HepG2 (cell line): ENCODE results near the gene CYP27A1. TPM values are rescaled to one million over a fixed set of nuclear protein-coding genes. Genes with fewer than 3 reads are reported as not detected.

Experiments used
- BCL6 ChIP-seq: IDR thresholded peaks from 2 replicates; pipeline ENCODE4 v1.6.1; 2016; ENCODE audit warnings: missing genetic modification reagents, missing compliant biosample characterization
- CEBPG ChIP-seq: IDR thresholded peaks from 2 replicates; pipeline ENCODE4 v1.6.1; 2016
- DDIT3 ChIP-seq: sonication (generic); formaldehyde crosslinking; IDR thresholded peaks from 2 replicates; pipeline ENCODE4 v1.4.0; 2020; ENCODE audit warnings: mild to moderate bottlenecking, missing genetic modification reagents
- DZIP1 ChIP-seq: sonication (generic); formaldehyde crosslinking; IDR thresholded peaks from 2 replicates; pipeline ENCODE4 v1.5.0; 2020; ENCODE audit warnings: mild to moderate bottlenecking, missing genetic modification reagents
- ERF ChIP-seq: IDR thresholded peaks from 2 replicates; pipeline ENCODE4 v1.6.1; 2018; ENCODE audit warnings: missing biosample characterization, missing genetic modification reagents
- FOXO1 ChIP-seq: sonication (generic); formaldehyde crosslinking; IDR thresholded peaks from 2 replicates; pipeline ENCODE4 v1.4.0; 2020; ENCODE audit warnings: missing genetic modification reagents
- JARID2 ChIP-seq: sonication (generic); formaldehyde crosslinking; IDR thresholded peaks from 2 replicates; pipeline ENCODE4 v1.8.1; 2023; ENCODE audit warnings: missing genetic modification reagents, inconsistent platforms; ENCODE audit not compliant: insufficient replicate concordance
- MATR3 ChIP-seq: sonication (generic); formaldehyde crosslinking; IDR thresholded peaks from 2 replicates; pipeline ENCODE4 v1.4.0; 2020; ENCODE audit warnings: missing genetic modification reagents
- MAZ ChIP-seq, 2 experiments: sonication (generic) in 1 of 2; formaldehyde crosslinking in 1 of 2; IDR thresholded peaks; 2 replicates each; pipeline versions ENCODE4 v1.5.0 to v1.6.1; 2012 to 2020; ENCODE audit warnings: low read depth in 2 of 2, mild to moderate bottlenecking in 2 of 2, borderline replicate concordance in 1 of 2, improper control_type of control experiment in 1 of 2, low read length in 1 of 2, missing genetic modification reagents in 1 of 2, moderate library complexity in 1 of 2
- MIER3 ChIP-seq: IDR thresholded peaks from 2 replicates; pipeline ENCODE4 v1.6.1; 2016; ENCODE audit warnings: missing compliant biosample characterization, borderline replicate concordance
- PPARG ChIP-seq: conservative IDR thresholded peaks from 2 replicates; pipeline ENCODE4 v1.6.1; 2016; ENCODE audit warnings: missing biosample characterization, missing genetic modification reagents
- RARA ChIP-seq: IDR thresholded peaks from 2 replicates; pipeline ENCODE4 v1.6.1; 2016; ENCODE audit warnings: missing genetic modification reagents, missing compliant biosample characterization
- SIN3B ChIP-seq: fragments of 150-350 bp; IDR thresholded peaks from 2 replicates; pipeline ENCODE4 v1.6.1; 2014; ENCODE audit warnings: low read length
- SOX13 ChIP-seq, 3 experiments: fragments of 450-650 bp in 1 of 3; sonication (generic) in 1 of 3; formaldehyde crosslinking in 1 of 3; IDR thresholded peaks in 2 of 3; conservative IDR thresholded peaks in 1 of 3; 2 replicates each; pipeline versions ENCODE4 v1.5.0 to v1.6.1; 2016 to 2020; ENCODE audit warnings: antibody characterized with exemption in 1 of 3, mild to moderate bottlenecking in 1 of 3, missing compliant biosample characterization in 1 of 3, missing genetic modification reagents in 1 of 3, moderate library complexity in 1 of 3
- SRY ChIP-seq: sonication (generic); formaldehyde crosslinking; IDR thresholded peaks from 2 replicates; pipeline ENCODE4 v1.8.0; 2022; ENCODE audit warnings: mild to moderate bottlenecking, missing genetic modification reagents
- TARDBP ChIP-seq: sonication (generic); formaldehyde crosslinking; IDR thresholded peaks from 2 replicates; pipeline ENCODE4 v1.8.0; 2022; ENCODE audit warnings: mild to moderate bottlenecking, missing genetic modification reagents
- TBL1XR1 ChIP-seq: fragments of 150-350 bp; IDR thresholded peaks from 2 replicates; pipeline ENCODE4 v1.6.1; 2014; ENCODE audit warnings: borderline replicate concordance, low read length; ENCODE audit not compliant: partially characterized antibody
- TCF7 ChIP-seq: sonication (generic); IDR thresholded peaks from 2 replicates; pipeline ENCODE4 v1.6.1; 2016; ENCODE audit warnings: antibody characterized with exemption, low read depth
- TFDP2 ChIP-seq: sonication (generic); formaldehyde crosslinking; IDR thresholded peaks from 2 replicates; pipeline ENCODE4 v1.4.0; 2020; ENCODE audit warnings: missing genetic modification reagents
- ZNF121 ChIP-seq: sonication (generic); formaldehyde crosslinking; IDR thresholded peaks from 2 replicates; pipeline ENCODE4 v1.5.0; 2020; ENCODE audit warnings: mild to moderate bottlenecking, missing genetic modification reagents
- ZNF224 ChIP-seq: sonication (generic); formaldehyde crosslinking; IDR thresholded peaks from 2 replicates; pipeline ENCODE4 v1.5.0; 2020; ENCODE audit warnings: mild to moderate bottlenecking, missing genetic modification reagents
- ZNF878 ChIP-seq: sonication (generic); formaldehyde crosslinking; IDR thresholded peaks from 2 replicates; pipeline ENCODE4 v1.8.1; 2023; ENCODE audit warnings: mild to moderate bottlenecking, missing genetic modification reagents, moderate library complexity
- polyA plus RNA-seq, 8 experiments: library from polyadenylated mRNA; depleted of rRNA in 3 of 8; stranded (reverse) in 7 of 8; unstranded in 1 of 8; fragments of >200 nt; fragmentation: Illumina TruSeq in 4 of 8; extraction: Trizol in 4 of 8; gene quantifications; 2 replicates each; pipeline versions ENCODE4 v1.2.1 to v1.2.3, GENCODE V29; 2011 to 2016; ENCODE audit warnings: low read depth in 4 of 8, missing spikeins in 1 of 8, mixed read lengths in 1 of 8; ENCODE audit not compliant: insufficient read depth in 1 of 8
- total RNA-seq, 5 experiments: library from RNA; depleted of rRNA; stranded (reverse); fragments of >200 nt; fragmentation: Illumina TruSeq; extraction: Trizol; gene quantifications; 2 replicates each; pipeline ENCODE4 v1.2.3, GENCODE V29; 2016; ENCODE audit warnings: low read depth in 1 of 5
- TF ChIP-seq, protein P1 (sequence below): sonication (generic); formaldehyde crosslinking; IDR thresholded peaks from 2 replicates; pipeline ENCODE4 v1.4.0; 2020; ENCODE audit warnings: missing genetic modification reagents

CYP27A1 gene
- total and polyA plus RNA-seq, 2 of the 13 experiments (the other 11 are each of a cell fraction or from before 2014, with no cell fraction given), result 157 to 266 TPM

- TF ChIP-seq DZIP1 (CRISPR knock-in tag) (no peak), ZNF224 (0 out of 2 replicates have a peak, but pooled peaks have one; percentile 8), JARID2 (CRISPR knock-in tag) (no peak), TCF7 (peak; percentile 49; the same call in 1 of the 2 replicates), SIN3B (0 out of 2 replicates have a peak, but pooled peaks have one; percentile 12), ZNF878 (CRISPR knock-in tag) (no peak), SRY (no peak), CEBPG (CRISPR knock-in tag) (peak; percentile 3; the same call in 1 of the 2 replicates), FOXO1 (peak; percentile 41; the same call in 1 of the 2 replicates), TBL1XR1 (peak; percentile 9), MATR3 (CRISPR knock-in tag) (no peak), DDIT3 (CRISPR knock-in tag) (no peak), BCL6 (CRISPR knock-in tag) (peak; percentile 67; the same call in 1 of the 2 replicates), MAZ (IDR thresholded peaks at IDR 0.05; ENCODE audit: borderline replicate concordance, low read depth, low read length) (no peak), MAZ (CRISPR knock-in tag; IDR thresholded peaks at IDR 0.05; ENCODE audit: low read depth) (no peak), RARA (CRISPR knock-in tag) (peak; percentile 84), TARDBP (CRISPR knock-in tag) (no peak; the same call in 1 of the 2 replicates), SOX13 (IDR thresholded peaks at IDR 0.05) (peak; percentile 43; the same call in 1 of the 2 replicates), SOX13 (CRISPR knock-in tag; conservative IDR thresholded peaks at IDR 0.05 in 1 of 2, IDR thresholded peaks at IDR 0.05 in 1 of 2) (peak; percentile 6 to 71; a peak in 3 of 4 replicates), TFDP2 (no peak), ERF (CRISPR knock-in tag) (peak; percentile 13; the same call in 1 of the 2 replicates), MIER3 (no peak), PPARG (CRISPR knock-in tag) (0 out of 2 replicates have a peak, but pooled peaks have one; percentile 14), ZNF121 (CRISPR knock-in tag) (no peak)
- TF ChIP-seq, protein P1, sequence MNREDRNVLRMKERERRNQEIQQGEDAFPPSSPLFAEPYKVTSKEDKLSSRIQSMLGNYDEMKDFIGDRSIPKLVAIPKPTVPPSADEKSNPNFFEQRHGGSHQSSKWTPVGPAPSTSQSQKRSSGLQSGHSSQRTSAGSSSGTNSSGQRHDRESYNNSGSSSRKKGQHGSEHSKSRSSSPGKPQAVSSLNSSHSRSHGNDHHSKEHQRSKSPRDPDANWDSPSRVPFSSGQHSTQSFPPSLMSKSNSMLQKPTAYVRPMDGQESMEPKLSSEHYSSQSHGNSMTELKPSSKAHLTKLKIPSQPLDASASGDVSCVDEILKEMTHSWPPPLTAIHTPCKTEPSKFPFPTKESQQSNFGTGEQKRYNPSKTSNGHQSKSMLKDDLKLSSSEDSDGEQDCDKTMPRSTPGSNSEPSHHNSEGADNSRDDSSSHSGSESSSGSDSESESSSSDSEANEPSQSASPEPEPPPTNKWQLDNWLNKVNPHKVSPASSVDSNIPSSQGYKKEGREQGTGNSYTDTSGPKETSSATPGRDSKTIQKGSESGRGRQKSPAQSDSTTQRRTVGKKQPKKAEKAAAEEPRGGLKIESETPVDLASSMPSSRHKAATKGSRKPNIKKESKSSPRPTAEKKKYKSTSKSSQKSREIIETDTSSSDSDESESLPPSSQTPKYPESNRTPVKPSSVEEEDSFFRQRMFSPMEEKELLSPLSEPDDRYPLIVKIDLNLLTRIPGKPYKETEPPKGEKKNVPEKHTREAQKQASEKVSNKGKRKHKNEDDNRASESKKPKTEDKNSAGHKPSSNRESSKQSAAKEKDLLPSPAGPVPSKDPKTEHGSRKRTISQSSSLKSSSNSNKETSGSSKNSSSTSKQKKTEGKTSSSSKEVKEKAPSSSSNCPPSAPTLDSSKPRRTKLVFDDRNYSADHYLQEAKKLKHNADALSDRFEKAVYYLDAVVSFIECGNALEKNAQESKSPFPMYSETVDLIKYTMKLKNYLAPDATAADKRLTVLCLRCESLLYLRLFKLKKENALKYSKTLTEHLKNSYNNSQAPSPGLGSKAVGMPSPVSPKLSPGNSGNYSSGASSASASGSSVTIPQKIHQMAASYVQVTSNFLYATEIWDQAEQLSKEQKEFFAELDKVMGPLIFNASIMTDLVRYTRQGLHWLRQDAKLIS, result peak; percentile 22; the same call in 1 of the 2 replicates
These were observed 26.8 kb upstream of the CYP27A1 start (continued) for GRCh38 chr2:218755198-218755566.
